ENCODE measurements around the gene KCNQ5. TPM values are rescaled to one million over a fixed set of nuclear protein-coding genes. Genes with fewer than 3 reads are reported as not detected.

Gene KCNQ5
- total and polyA plus RNA-seq, 2 of the 8 experiments (the other 6 are each of a cell fraction or from before 2014, with no cell fraction given) = 0.83 to 1.2 TPM

DNA sequence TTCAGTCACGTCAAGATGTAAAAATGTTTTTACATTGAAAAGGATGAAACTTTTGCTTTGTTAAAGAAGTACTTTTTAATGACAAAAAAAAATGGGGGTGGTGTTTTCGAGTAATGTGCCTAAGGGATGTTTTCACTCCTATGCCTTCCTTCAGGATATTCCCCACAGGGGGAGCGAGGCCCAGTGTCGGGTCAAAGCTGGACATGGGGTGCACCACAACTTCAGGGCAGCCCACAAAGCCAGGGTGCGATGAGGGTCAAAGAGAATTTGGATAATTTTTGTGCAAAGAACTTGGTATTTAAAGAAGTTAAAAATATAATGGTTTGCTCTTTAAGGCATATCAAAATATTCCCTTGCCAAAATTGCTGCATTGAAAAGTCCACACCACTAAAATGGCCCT, 247.8 kb downstream of the KCNQ5 start:
- no peak overlapping the region for H2BK120ac ChIP-seq (replicated peaks; ENCODE audit: low read depth, low read length)

More for the DNA sequence above, 247.8 kb downstream of the KCNQ5 start:
- H3K56ac ChIP-seq (replicated peaks; ENCODE audit: insufficient read length, low read depth, low read length) = no peak overlapping the region
- WGBS, 2 experiments (ENCODE audit: extremely low coverage in 1 of 2, insufficient coverage in 1 of 2, insufficient read length in 1 of 2, insufficient replicate concordance in 2 of 2, low coverage in 1 of 2, low lambda C conversion rate in 2 of 2, missing lambda C conversion rate in 1 of 2) = 85% methylated on average over 5 of the region's 5 CpGs; no CpG with 5 or more reads in 1 of the 2 experiments
- H3K27me3 ChIP-seq (replicated peaks in 1 of 4; ENCODE audit: control insufficient read depth in 3 of 4, extremely low read depth in 1 of 4, insufficient read depth in 3 of 4, low read length in 3 of 4) = no peaks in the 10 kb centered on the region
- no peaks in the 10 kb centered on the region for H3K4me1 ChIP-seq (replicated peaks in 1 of 4; ENCODE audit: control insufficient read depth in 3 of 4, insufficient read depth in 4 of 4, low read length in 3 of 4)
- no peaks in the 10 kb centered on the region for H3K9me3 ChIP-seq (ENCODE audit: insufficient read depth in 2 of 2, low read depth in 1 of 2, low read length in 1 of 2)
- TF ChIP-seq SAP30 (IDR thresholded peaks at IDR 0.05; ENCODE audit: insufficient read depth, insufficient replicate concordance, low read length) (no peak), GABPA (IDR thresholded peaks at IDR 0.05; ENCODE audit: borderline replicate concordance, insufficient read depth, low read length) (no peak), PHF8 (conservative IDR thresholded peaks at IDR 0.05; ENCODE audit: low read depth, low read length) (no peak), EZH2 (IDR thresholded peaks at IDR 0.05; ENCODE audit: low read depth, low read length, severe bottlenecking) (no peak), SP1 (IDR thresholded peaks at IDR 0.05; ENCODE audit: low read depth, low read length) (no peak), SUZ12 (IDR thresholded peaks at IDR 0.05; ENCODE audit: low read length) (no peak), NANOG (IDR thresholded peaks at IDR 0.05; ENCODE audit: insufficient read depth, low read depth, low read length, poor library complexity, severe bottlenecking) (no peak), RNF2 (IDR thresholded peaks at IDR 0.05; ENCODE audit: borderline replicate concordance, low read depth, low read length, missing control alignments, poor library complexity, severe bottlenecking) (no peak), SIN3A (conservative IDR thresholded peaks at IDR 0.05 in 1 of 2, IDR thresholded peaks at IDR 0.05 in 1 of 2; ENCODE audit: low read depth in 1 of 2, low read length in 2 of 2) (no peak), KDM4A (IDR thresholded peaks at IDR 0.05; ENCODE audit: low read depth, low read length, severe bottlenecking) (no peak), CHD2 (IDR thresholded peaks at IDR 0.05; ENCODE audit: low read length) (no peak)
- TF ChIP-seq, protein P1, sequence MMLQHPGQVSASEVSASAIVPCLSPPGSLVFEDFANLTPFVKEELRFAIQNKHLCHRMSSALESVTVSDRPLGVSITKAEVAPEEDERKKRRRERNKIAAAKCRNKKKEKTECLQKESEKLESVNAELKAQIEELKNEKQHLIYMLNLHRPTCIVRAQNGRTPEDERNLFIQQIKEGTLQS (IDR thresholded peaks at IDR 0.05; ENCODE audit: insufficient read depth, low read depth, low read length) = no peak
- DNase-seq (ENCODE audit: low read depth in 1 of 2, low spot score in 2 of 2) = no peak
- H4K8ac ChIP-seq (ENCODE audit: extremely low read depth, insufficient read depth, low read length) = no peak overlapping the region
- H4K5ac ChIP-seq (ENCODE audit: insufficient read length, low read depth, low read length) = no peak overlapping the region
- no peak overlapping the region for H2BK5ac ChIP-seq (ENCODE audit: low read depth, low read length)
- H3K79me1 ChIP-seq (ENCODE audit: low read depth, low read length) = no peaks in the 10 kb centered on the region
- no peaks in the 10 kb centered on the region for H3K79me2 ChIP-seq (ENCODE audit: control insufficient read depth in 1 of 2, insufficient read depth in 2 of 2, low read length in 2 of 2)
- no peak overlapping the region for H3K14ac ChIP-seq (ENCODE audit: insufficient read length)
- no peak overlapping the region for H3K4ac ChIP-seq (replicated peaks; ENCODE audit: insufficient read length, low read depth, low read length)
- H3K4me3 ChIP-seq (ENCODE audit: extremely low read depth in 1 of 4, insufficient read depth in 2 of 4, low read depth in 3 of 4, low read length in 4 of 4) = no peak overlapping the region
- H3K36me3 ChIP-seq (ENCODE audit: control insufficient read depth in 2 of 4, insufficient read depth in 4 of 4, low read length in 3 of 4) = no peaks in the 10 kb centered on the region
- no peak overlapping the region for H3K27ac ChIP-seq (ENCODE audit: low read depth, low read length)
- no peak overlapping the region for H3K9ac ChIP-seq (replicated peaks in 1 of 4; ENCODE audit: extremely low read depth in 1 of 4, low read depth in 3 of 4, low read length in 3 of 4)
- H2AFZ ChIP-seq (ENCODE audit: low read length) = no peak overlapping the region
- H4K20me1 ChIP-seq (replicated peaks in 1 of 2; ENCODE audit: control insufficient read depth in 1 of 2, insufficient read depth in 2 of 2, low read length in 2 of 2) = peaks cover 0 to 1% of the 10 kb centered on the region in 2 experiments
- no peak overlapping the region for H2BK15ac ChIP-seq (ENCODE audit: low read length)
- POLR2A ChIA-PET (ENCODE audit: partially characterized antibody) = no interaction called here
- no peak overlapping the region for H3K4me2 ChIP-seq (ENCODE audit: insufficient read depth in 1 of 2, low read depth in 2 of 2, low read length in 2 of 2)
- FAIRE-seq = no peak
- H3K18ac ChIP-seq (ENCODE audit: extremely low read depth, low read length) = no peak overlapping the region
- H4K91ac ChIP-seq (replicated peaks; ENCODE audit: insufficient read length, low read length) = no peak overlapping the region
- no peak overlapping the region for H2BK12ac ChIP-seq (ENCODE audit: low read depth, low read length)
- H3K23me2 ChIP-seq (ENCODE audit: low read depth, low read length) = no peaks in the 10 kb centered on the region
- no peak overlapping the region for H2AK5ac ChIP-seq (ENCODE audit: low read depth, low read length)
- CTCF ChIA-PET (ENCODE audit: partially characterized antibody) = no interaction called here
- no peak overlapping the region for H2BK20ac ChIP-seq (ENCODE audit: low read length)
- no peak overlapping the region for H3K23ac ChIP-seq (ENCODE audit: insufficient read length)

All from H1 (cell line).